CD4-positive, CD25-positive, alpha-beta regulatory T cell (primary cell): ENCODE results near the gene NPY4R2. TPM values are rescaled to one million over a fixed set of nuclear protein-coding genes. Genes with fewer than 3 reads are reported as not detected.
"Not testable (repeated sequence)": the region's sequence is repeated elsewhere in the genome, so short reads cannot be mapped to it uniquely, and the experiment has no call there.

Experiments
- ATAC-seq, 2 donors: fragments of 150-1000 bp; cut with Tn5 transposase; one replicate each; pipeline ENCODE4 v1.10.0; 2021; ENCODE audit warnings: low read depth in 2 of 2, moderate number of reproducible peaks in 2 of 2, moderate library complexity in 1 of 2
- DNase-seq, 3 donors: peaks; one replicate each; pipeline versions ENCODE4 v3.0.0 to v3.0.0-alpha.2; 2012 to 2022; ENCODE audit warnings: mixed read lengths in 1 of 3
- H3K27ac ChIP-seq: one replicate; pipeline ENCODE4 v1.7.0; 2013; ENCODE audit warnings: mild to moderate bottlenecking, low read length; ENCODE audit not compliant: insufficient read depth, poor library complexity, severe bottlenecking
- H3K27me3 ChIP-seq: one replicate; pipeline ENCODE4 v1.7.0; 2013; ENCODE audit warnings: low read length; ENCODE audit not compliant: control insufficient read depth, insufficient read depth
- H3K36me3 ChIP-seq: one replicate; pipeline ENCODE4 v1.7.0; 2013; ENCODE audit warnings: mild to moderate bottlenecking, low read length, moderate library complexity; ENCODE audit not compliant: control insufficient read depth, insufficient read depth
- H3K4me1 ChIP-seq: 2 replicates; pipeline ENCODE4 v1.7.0; 2013; ENCODE audit warnings: mild to moderate bottlenecking, low read length; ENCODE audit not compliant: insufficient read depth, control insufficient read depth, poor library complexity, severe bottlenecking
- H3K4me3 ChIP-seq: one replicate; pipeline ENCODE4 v1.7.0; 2013; ENCODE audit warnings: low read depth, mild to moderate bottlenecking, low read length, moderate library complexity
- H3K9me3 ChIP-seq, 2 experiments: 1 replicate in 1 of 2; 2 replicates in 1 of 2; pipeline ENCODE4 v1.7.0; 2013; ENCODE audit warnings: low read length in 2 of 2, mild to moderate bottlenecking in 1 of 2, moderate library complexity in 1 of 2; ENCODE audit not compliant: control insufficient read depth in 2 of 2
- H3K27ac Mint-ChIP-seq, 3 donors: one replicate each; pipeline ENCODE4 v1.8.0; 2020 to 2022; ENCODE audit warnings: mild to moderate bottlenecking in 3 of 3, mixed read lengths in 3 of 3, moderate library complexity in 2 of 3
- H3K27me3 Mint-ChIP-seq: one replicate; pipeline ENCODE4 v1.8.0; 2022; ENCODE audit warnings: mild to moderate bottlenecking, mixed read lengths
- H3K36me3 Mint-ChIP-seq: one replicate; pipeline ENCODE4 v1.8.0; 2020; ENCODE audit warnings: mixed read lengths
- H3K4me1 Mint-ChIP-seq, 4 donors: one replicate each; pipeline ENCODE4 v1.8.0; 2020 to 2022; ENCODE audit warnings: mixed read lengths in 4 of 4, mild to moderate bottlenecking in 1 of 4
- H3K4me3 Mint-ChIP-seq, 4 donors: one replicate each; pipeline ENCODE4 v1.8.0; 2020 to 2022; ENCODE audit warnings: mild to moderate bottlenecking in 4 of 4, mixed read lengths in 4 of 4, moderate library complexity in 3 of 4
- H3K9me3 Mint-ChIP-seq, 7 donors: one replicate each; pipeline ENCODE4 v1.8.0; 2020 to 2022; ENCODE audit warnings: mixed read lengths in 7 of 7, mild to moderate bottlenecking in 3 of 7, moderate library complexity in 2 of 7
- polyA plus RNA-seq, 4 donors: library from polyadenylated mRNA; unstranded; fragments of 300-500 nt; fragmentation: Illumina TruSeq; gene quantifications; one replicate each; pipeline ENCODE4 v1.2.3, GENCODE V29; 2021
- total RNA-seq: library from RNA; stranded (reverse); gene quantifications from one replicate; pipeline ENCODE4 v1.2.3, GENCODE V29; 2022

Gene NPY4R2
- total and polyA plus RNA-seq, 5 donors from 2014 or later = not detected

- H3K4me3 ChIP-seq, H3K4me1 Mint-ChIP-seq, H3K4me3 Mint-ChIP-seq, H3K36me3 ChIP-seq, H3K36me3 Mint-ChIP-seq, H3K27ac ChIP-seq, H3K9me3 ChIP-seq, H3K27me3 ChIP-seq, ATAC-seq, H3K4me1 ChIP-seq, H3K9me3 Mint-ChIP-seq, H3K27ac Mint-ChIP-seq, DNase-seq, H3K27me3 Mint-ChIP-seq: not testable (repeated sequence)
Measured at GRCh38 chr10:47890737-47891136, 27.7 kb upstream of the NPY4R2 start.

DNA sequence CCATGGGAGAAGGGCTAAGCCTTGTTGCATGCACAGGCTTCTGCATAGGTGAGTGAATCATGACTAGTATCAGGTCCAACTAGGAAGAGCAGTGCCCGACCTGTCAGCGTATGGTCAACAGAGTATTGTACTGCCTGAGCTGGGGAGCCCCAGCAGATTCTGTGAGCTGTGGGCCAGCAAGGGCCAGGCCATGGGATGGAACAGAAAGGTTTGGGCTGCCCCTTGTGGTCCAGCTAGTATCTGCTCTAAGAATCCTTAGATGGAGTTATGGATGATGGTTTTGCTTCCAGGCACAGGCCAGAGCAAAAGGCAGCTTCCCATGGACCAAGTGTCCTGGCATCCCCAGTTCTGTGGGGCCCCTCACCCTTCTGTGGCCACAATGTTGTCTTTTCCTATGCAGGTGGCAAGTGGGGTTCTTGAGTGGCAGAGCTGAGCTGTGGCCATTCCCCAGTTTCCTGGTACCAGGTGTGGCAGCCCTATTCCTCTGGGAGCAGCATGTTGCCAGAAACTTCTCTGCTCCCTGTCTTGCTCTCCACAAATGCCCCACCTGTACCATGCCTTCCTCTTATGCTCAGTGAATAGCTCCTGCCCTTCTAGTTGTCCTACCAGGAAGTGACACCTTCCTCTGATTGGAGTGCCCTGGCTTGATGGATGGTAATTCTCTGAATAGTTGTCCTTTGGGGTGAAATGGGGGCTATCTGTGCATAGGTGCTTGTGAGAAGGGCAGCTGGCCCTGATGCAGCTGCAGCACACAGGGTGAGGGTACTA, 25.8 kb upstream of the NPY4R2 start:
- H3K4me1 ChIP-seq, H3K27me3 Mint-ChIP-seq, H3K27ac ChIP-seq, DNase-seq, ATAC-seq, H3K9me3 Mint-ChIP-seq, H3K4me3 ChIP-seq, H3K36me3 ChIP-seq, H3K4me1 Mint-ChIP-seq, H3K9me3 ChIP-seq, H3K4me3 Mint-ChIP-seq, H3K36me3 Mint-ChIP-seq, H3K27ac Mint-ChIP-seq, H3K27me3 ChIP-seq: not testable (repeated sequence)

DNA sequence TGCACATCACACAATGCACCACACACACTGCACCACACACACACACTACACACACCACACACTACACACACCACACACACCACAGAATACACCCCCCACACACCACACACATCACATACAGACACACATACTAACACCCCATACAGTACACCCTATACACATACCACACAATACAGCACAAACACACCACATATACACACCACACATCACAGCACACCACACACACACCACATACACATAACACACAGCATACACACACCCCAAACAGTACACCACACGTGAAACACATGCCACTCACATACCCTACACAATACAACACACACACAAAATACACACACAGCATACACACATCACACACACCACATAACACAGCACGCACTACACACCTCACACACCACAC, 23.9 kb upstream of the NPY4R2 start:
- not testable (repeated sequence) for H3K27me3 Mint-ChIP-seq, H3K4me3 Mint-ChIP-seq, H3K4me1 ChIP-seq, H3K36me3 ChIP-seq, H3K9me3 ChIP-seq, H3K9me3 Mint-ChIP-seq, ATAC-seq, H3K36me3 Mint-ChIP-seq, H3K27ac Mint-ChIP-seq, DNase-seq, H3K27me3 ChIP-seq, H3K4me3 ChIP-seq, H3K27ac ChIP-seq, H3K4me1 Mint-ChIP-seq

GRCh38 chr10:47897813-47898212, 20.6 kb upstream of the NPY4R2 start:
- not testable (repeated sequence) for DNase-seq, H3K9me3 ChIP-seq, H3K4me3 Mint-ChIP-seq, H3K4me3 ChIP-seq, H3K36me3 Mint-ChIP-seq, H3K9me3 Mint-ChIP-seq, H3K27ac ChIP-seq, H3K4me1 ChIP-seq, H3K36me3 ChIP-seq, H3K4me1 Mint-ChIP-seq, H3K27me3 Mint-ChIP-seq, H3K27ac Mint-ChIP-seq, H3K27me3 ChIP-seq, ATAC-seq

GRCh38 chr10:47909333-47909732, 9.1 kb upstream of the NPY4R2 start:
- H3K4me1 ChIP-seq, H3K27me3 Mint-ChIP-seq, H3K27ac ChIP-seq, H3K27me3 ChIP-seq, H3K4me3 Mint-ChIP-seq, H3K36me3 ChIP-seq, H3K9me3 ChIP-seq, H3K27ac Mint-ChIP-seq, H3K4me1 Mint-ChIP-seq, ATAC-seq, H3K4me3 ChIP-seq, DNase-seq, H3K36me3 Mint-ChIP-seq, H3K9me3 Mint-ChIP-seq: not testable (repeated sequence)

DNA sequence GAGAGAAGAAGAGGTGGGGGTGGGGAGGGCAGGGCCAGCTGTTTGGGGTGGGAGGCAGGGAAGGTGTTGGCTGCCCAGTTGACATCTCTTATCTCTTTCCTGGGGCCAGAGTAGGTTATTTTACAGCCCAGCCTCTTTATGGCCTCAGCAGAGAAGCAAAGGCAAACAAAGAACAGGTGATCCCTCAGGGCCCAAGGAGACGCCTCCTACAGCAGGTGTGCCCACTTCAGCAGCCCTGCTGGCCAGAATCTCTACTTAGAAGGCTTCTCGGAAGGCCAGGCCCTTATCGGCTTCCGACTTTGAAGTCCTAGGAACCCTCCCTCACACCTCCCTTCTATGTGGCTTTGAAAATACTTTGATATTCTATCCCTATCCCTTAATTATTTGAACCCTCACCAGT, 8.0 kb upstream of the NPY4R2 start:
- H3K4me3 ChIP-seq, ATAC-seq, H3K36me3 ChIP-seq, H3K27me3 Mint-ChIP-seq, H3K4me1 ChIP-seq, H3K9me3 Mint-ChIP-seq, H3K4me3 Mint-ChIP-seq, H3K36me3 Mint-ChIP-seq, H3K27me3 ChIP-seq, H3K27ac ChIP-seq, DNase-seq, H3K4me1 Mint-ChIP-seq, H3K27ac Mint-ChIP-seq, H3K9me3 ChIP-seq: not testable (repeated sequence)

GRCh38 chr10:47914052-47914451, 4.4 kb upstream of the NPY4R2 start:
- DNase-seq, H3K4me3 Mint-ChIP-seq, H3K27ac Mint-ChIP-seq, H3K4me1 Mint-ChIP-seq, H3K27me3 Mint-ChIP-seq, H3K27me3 ChIP-seq, H3K4me3 ChIP-seq, H3K9me3 Mint-ChIP-seq, H3K27ac ChIP-seq, H3K9me3 ChIP-seq, H3K36me3 Mint-ChIP-seq, H3K4me1 ChIP-seq, ATAC-seq, H3K36me3 ChIP-seq: not testable (repeated sequence)

DNA sequence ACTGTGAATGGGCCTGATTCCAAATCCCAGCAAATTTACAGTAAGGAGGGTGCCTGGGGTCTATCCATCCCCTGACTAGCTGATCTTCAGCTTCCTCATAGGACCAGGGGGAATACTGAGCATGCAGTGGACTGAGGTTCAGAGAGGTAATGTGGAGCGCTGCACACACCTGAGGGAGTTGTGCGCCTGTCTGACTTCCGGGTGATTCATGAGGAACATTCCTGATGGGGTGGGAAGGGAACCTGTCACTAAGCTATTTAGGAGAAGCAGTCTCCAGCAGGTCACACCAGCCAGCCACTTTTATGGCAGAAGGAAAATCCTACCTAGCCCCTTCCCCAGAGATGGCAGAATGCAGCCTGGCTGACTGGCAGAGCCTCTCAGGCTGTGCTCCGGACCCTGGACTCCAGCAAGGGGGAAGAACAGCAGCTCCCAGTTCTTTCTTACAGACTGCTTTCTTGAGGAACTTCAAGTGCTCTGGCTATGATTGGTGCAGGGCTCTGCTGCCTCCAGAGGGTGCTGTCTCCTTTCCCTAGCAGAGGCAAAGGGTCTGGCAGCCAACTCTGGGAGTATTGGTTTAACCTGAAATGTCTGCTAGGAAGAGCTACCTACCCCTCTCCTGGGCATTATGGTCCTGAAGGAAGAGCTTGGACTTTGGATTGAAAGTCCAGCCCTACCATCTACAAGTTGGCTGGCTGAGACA, 2.5 kb upstream of the NPY4R2 start:
- H3K4me3 Mint-ChIP-seq, H3K9me3 Mint-ChIP-seq, H3K27me3 Mint-ChIP-seq, H3K36me3 ChIP-seq, ATAC-seq, H3K9me3 ChIP-seq, H3K27ac Mint-ChIP-seq, H3K27me3 ChIP-seq, H3K27ac ChIP-seq, H3K36me3 Mint-ChIP-seq, H3K4me1 Mint-ChIP-seq, H3K4me1 ChIP-seq, DNase-seq, H3K4me3 ChIP-seq: not testable (repeated sequence)
